ENCODE results near the gene ZNF496. TPM values are rescaled to one million over a fixed set of nuclear protein-coding genes. Genes with fewer than 3 reads are reported as not detected.

Gene ZNF496
- total RNA-seq, 4 donors from 2014 or later, result 23.7 to 34.3 (median 33.3) TPM

GRCh38 chr1:247335882-247336281 lies 4.2 kb upstream of the ZNF496 start:
- Histone ChIP-seq H3K9me3 (no peaks in the 10 kb centered on the region), H3K4me3 (no peak overlapping the region), H3K27ac (replicated peaks in 1 of 4) (no peak overlapping the region), H3K4me1 (peaks cover 11 to 47% (median 30%) of the 10 kb centered on the region in 4 donors), H3K36me3 (peaks cover 0 to 12% (median 10%) of the 10 kb centered on the region in 4 donors), H3K27me3 (no peaks in the 10 kb centered on the region)
- 72% methylated on average over 11 of the region's 11 CpGs for WGBS
- TF ChIP-seq CTCF (IDR thresholded peaks at IDR 0.05) (no peak), POLR2AphosphoS5 (IDR thresholded peaks at IDR 0.05) (no peak), POLR2A (IDR thresholded peaks at IDR 0.05; ENCODE audit: low read depth) (no peak), EP300 (IDR thresholded peaks at IDR 0.05) (no peak)
- intact Hi-C loops (cut with DNase I), result no loop called here
- no peak for DNase-seq (ENCODE audit: extremely low spot score)

GRCh38 chr1:247334378-247335133 lies 2.9 kb upstream of the ZNF496 start:
- TF ChIP-seq EP300 (IDR thresholded peaks at IDR 0.05) (no peak), CTCF (IDR thresholded peaks at IDR 0.05) (no peak), POLR2AphosphoS5 (IDR thresholded peaks at IDR 0.05) (no peak), POLR2A (IDR thresholded peaks at IDR 0.05; ENCODE audit: low read depth) (no peak)
- H3K9me3 ChIP-seq, result no peaks in the 10 kb centered on the region
- no peak for DNase-seq (ENCODE audit: extremely low spot score)
- no peak overlapping the region for H3K27ac ChIP-seq (replicated peaks in 1 of 4)
- no peak overlapping the region for H3K4me3 ChIP-seq
- peaks cover 21 to 60% (median 41%) of the 10 kb centered on the region in 4 donors for H3K4me1 ChIP-seq
- intact Hi-C loops (cut with DNase I), result no loop called here
- H3K27me3 ChIP-seq, result no peaks in the 10 kb centered on the region
- 78% methylated on average over 11 of the region's 11 CpGs for WGBS
- peaks cover 1 to 6% (median 4%) of the 10 kb centered on the region in 4 donors for H3K36me3 ChIP-seq

- Histone ChIP-seq H3K27me3 (no peaks in the 10 kb centered on the region), H3K9me3 (no peaks in the 10 kb centered on the region), H3K27ac (replicated peaks in 1 of 4) (peak overlapping the region; percentile 92 to 96 (median 94)), H3K36me3 (peaks cover 9 to 23% (median 20%) of the 10 kb centered on the region in 4 donors), H3K4me1 (peaks cover 21 to 69% (median 46%) of the 10 kb centered on the region in 4 donors), H3K4me3 (peak overlapping the region; percentile 83 to 96 (median 86))
- WGBS, result 18% methylated on average over 21 of the region's 28 CpGs
- DNase-seq (ENCODE audit: extremely low spot score), result no peak
- intact Hi-C loops (cut with DNase I), result no loop called here
- TF ChIP-seq POLR2AphosphoS5 (IDR thresholded peaks at IDR 0.05), result peak in 1 of 2 donors; percentile 26
- TF ChIP-seq EP300 (IDR thresholded peaks at IDR 0.05), result no peak
- no peak for TF ChIP-seq CTCF (IDR thresholded peaks at IDR 0.05)
- TF ChIP-seq POLR2A (IDR thresholded peaks at IDR 0.05; ENCODE audit: low read depth), result no peak
These were observed 1.1 kb upstream of the ZNF496 start for GRCh38 chr1:247332623-247333361.

- H3K27ac ChIP-seq (replicated peaks in 1 of 4), result peak overlapping the region; percentile 92 to 96 (median 94)
- H3K9me3 ChIP-seq, result no peaks in the 10 kb centered on the region
- H3K4me1 ChIP-seq, result peaks cover 21 to 66% (median 44%) of the 10 kb centered on the region in 4 donors
- WGBS, result 0% methylated on average over 18 of the region's 38 CpGs
- DNase-seq (ENCODE audit: extremely low spot score), result no peak
- H3K27me3 ChIP-seq, result no peaks in the 10 kb centered on the region
- intact Hi-C loops (cut with DNase I), result no loop called here
- peaks cover 10 to 28% (median 24%) of the 10 kb centered on the region in 4 donors for H3K36me3 ChIP-seq
- TF ChIP-seq CTCF (IDR thresholded peaks at IDR 0.05) (no peak), POLR2A (IDR thresholded peaks at IDR 0.05; ENCODE audit: low read depth) (no peak), EP300 (IDR thresholded peaks at IDR 0.05) (no peak), POLR2AphosphoS5 (IDR thresholded peaks at IDR 0.05) (no peak)
- H3K4me3 ChIP-seq, result peak overlapping the region; percentile 83 to 96 (median 86)
These were observed 552 bp upstream of the ZNF496 start for GRCh38 chr1:247332215-247332622.

All from esophagus muscularis mucosa (tissue), 4 donors.